SK-N-SH (cell line): ENCODE results near the gene INTU. TPM values are rescaled to one million over a fixed set of nuclear protein-coding genes. Genes with fewer than 3 reads are reported as not detected.

ENCODE experiments used
- CTCF ChIA-PET: fragments of 300-600, 350-600 bp; formaldehyde crosslinking; extraction: SDS; loops from one replicate; lab custom pipeline; 2021; lab: Yijun Ruan, JAX
- POLR2A ChIA-PET: fragments of 350-600 bp; sonication (Branson Sonifier 250); formaldehyde crosslinking; extraction: SDS; loops from one replicate; lab custom pipeline; 2020; ENCODE audit warnings: antibody characterized with exemption, inconsistent platforms; lab: Yijun Ruan, JAX
- DNase-seq: peaks from one replicate; pipeline ENCODE4 v3.0.0; 2012
- H2AFZ ChIP-seq: fragments of 200-600 bp; sonication (generic); 2 replicates; pipeline ENCODE4 v1.8.1; 2016; ENCODE audit warnings: antibody characterized with exemption, mild to moderate bottlenecking, low read depth
- H3F3A ChIP-seq: fragments of 200-600 bp; sonication (generic); replicated peaks from 2 replicates; pipeline ENCODE3; 2016; ENCODE audit warnings: antibody characterized with exemption, mild to moderate bottlenecking; ENCODE audit not compliant: insufficient read depth
- H3K27ac ChIP-seq, 2 experiments: fragments of 200-500 bp in 1 of 2; fragments of 200-600 bp in 1 of 2; sonication (Bioruptor generic) in 1 of 2; sonication (generic), shearing (Covaris generic) in 1 of 2; 2 replicates each; pipeline versions ENCODE4 v1.5.1 to v1.6.1; 2014 to 2016; ENCODE audit warnings: low read depth in 2 of 2, inconsistent platforms in 1 of 2, low read length in 1 of 2, mild to moderate bottlenecking in 1 of 2, mixed read lengths in 1 of 2
- H3K27me3 ChIP-seq: fragments of 200-600 bp; sonication (generic), shearing (Covaris generic); 2 replicates; pipeline ENCODE4 v1.6.1; 2016; ENCODE audit warnings: mixed run types; ENCODE audit not compliant: insufficient read depth
- H3K36me3 ChIP-seq, 2 experiments: fragments of 200-500 bp in 1 of 2; fragments of 200-600 bp in 1 of 2; sonication (Bioruptor generic) in 1 of 2; sonication (generic) in 1 of 2; replicated peaks in 1 of 2; 2 replicates each; pipeline versions ENCODE3 to v1.5.1; 2014 to 2016; ENCODE audit warnings: low read length in 1 of 2, mild to moderate bottlenecking in 1 of 2; ENCODE audit not compliant: insufficient read depth in 2 of 2, control insufficient read depth in 1 of 2
- H3K4me1 ChIP-seq, 2 experiments: fragments of 200-500 bp in 1 of 2; fragments of 200-600 bp in 1 of 2; sonication (Bioruptor generic) in 1 of 2; sonication (generic), shearing (Covaris generic) in 1 of 2; 2 replicates each; pipeline versions ENCODE4 v1.5.1 to v1.6.1; 2014 to 2016; ENCODE audit warnings: low read depth in 1 of 2, low read length in 1 of 2, mixed run types in 1 of 2; ENCODE audit not compliant: insufficient read depth in 2 of 2, control insufficient read depth in 1 of 2
- H3K4me2 ChIP-seq: fragments of 200-600 bp; sonication (generic), shearing (Covaris generic); 2 replicates; pipeline ENCODE4 v1.6.1; 2017; ENCODE audit warnings: mixed run types
- H3K4me3 ChIP-seq, 2 experiments: fragments of 200-500 bp in 1 of 2; fragments of 200-600 bp in 1 of 2; sonication (Bioruptor generic) in 1 of 2; sonication (generic), shearing (Covaris generic) in 1 of 2; 2 replicates each; pipeline versions ENCODE4 v1.5.1 to v1.8.1; 2014 to 2016; ENCODE audit warnings: low read depth in 2 of 2, inconsistent platforms in 1 of 2, low read length in 1 of 2, mild to moderate bottlenecking in 1 of 2, mixed read lengths in 1 of 2, moderate library complexity in 1 of 2
- H3K79me2 ChIP-seq: fragments of 200-600 bp; sonication (generic); 2 replicates; pipeline ENCODE4 v1.8.1; 2017; ENCODE audit warnings: mild to moderate bottlenecking; ENCODE audit not compliant: insufficient read depth
- H3K9ac ChIP-seq: fragments of 200-600 bp; sonication (generic); 2 replicates; pipeline ENCODE4 v1.6.1; 2017; ENCODE audit warnings: mixed run types
- H3K9me2 ChIP-seq: fragments of 200-600 bp; sonication (generic); 2 replicates; pipeline ENCODE4 v1.6.1; 2017; ENCODE audit warnings: mixed run types
- H3K9me3 ChIP-seq: fragments of 200-600 bp; sonication (generic); 2 replicates; pipeline ENCODE4 v1.6.1; 2017; ENCODE audit warnings: mixed run types, mild to moderate bottlenecking, moderate library complexity
- H4K20me1 ChIP-seq: fragments of 200-600 bp; sonication (generic); 2 replicates; pipeline ENCODE4 v1.6.1; 2017; ENCODE audit warnings: mild to moderate bottlenecking, mixed run types; ENCODE audit not compliant: insufficient read depth
- CHD2 ChIP-seq: fragments of 150-350 bp; IDR thresholded peaks from 2 replicates; pipeline ENCODE4 v1.6.1; 2018; ENCODE audit warnings: low read length; ENCODE audit not compliant: partially characterized antibody
- CTCF ChIP-seq: fragments of 200-600 bp; sonication (generic); IDR thresholded peaks from 2 replicates; pipeline ENCODE4 v1.6.1; 2017; ENCODE audit warnings: antibody characterized with exemption, mild to moderate bottlenecking, moderate library complexity
- EZH2phosphoT487 ChIP-seq: fragments of 200-600 bp; sonication (generic); IDR thresholded peaks from 2 replicates; pipeline ENCODE4 v1.6.1; 2017; ENCODE audit warnings: low read depth, mixed run types, mild to moderate bottlenecking, antibody characterized with exemption, moderate library complexity, borderline replicate concordance
- FOSL2 ChIP-seq: IDR thresholded peaks from 2 replicates; pipeline ENCODE4 v1.4.0; 2012; ENCODE audit warnings: low read depth, mild to moderate bottlenecking, moderate library complexity, borderline replicate concordance
- GABPA ChIP-seq: IDR thresholded peaks from 2 replicates; pipeline ENCODE4 v1.4.0; 2012; ENCODE audit warnings: low read depth, mild to moderate bottlenecking
- GATA2 ChIP-seq: sonication (generic); formaldehyde crosslinking; IDR thresholded peaks from 2 replicates; pipeline ENCODE4 v1.5.0; 2020; ENCODE audit warnings: mild to moderate bottlenecking, missing genetic modification reagents
- MAX ChIP-seq: IDR thresholded peaks from 2 replicates; pipeline ENCODE4 v1.4.0; 2012; ENCODE audit warnings: low read depth
- MXI1 ChIP-seq: IDR thresholded peaks from 2 replicates; pipeline ENCODE4 v1.6.1; 2012; ENCODE audit warnings: mild to moderate bottlenecking, low read depth, low read length, improper control_type of control experiment
- NFIC ChIP-seq: IDR thresholded peaks from 2 replicates; pipeline ENCODE4 v1.4.0; 2012; ENCODE audit warnings: borderline replicate concordance
- PBX3 ChIP-seq: IDR thresholded peaks from 2 replicates; pipeline ENCODE4; 2012
- RCOR1 ChIP-seq: fragments of 150-350 bp; IDR thresholded peaks from 2 replicates; pipeline ENCODE4 v1.6.1; 2017; ENCODE audit warnings: antibody characterized with exemption, low read length
- REST ChIP-seq: IDR thresholded peaks from 2 replicates; pipeline ENCODE4 v1.6.1; 2012; ENCODE audit warnings: mild to moderate bottlenecking, low read depth, low read length, moderate library complexity
- RXRA ChIP-seq: IDR thresholded peaks from 2 replicates; pipeline ENCODE4 v1.4.0; 2012; ENCODE audit warnings: low read depth, mild to moderate bottlenecking, borderline replicate concordance
- SMC3 ChIP-seq: IDR thresholded peaks from 2 replicates; pipeline ENCODE4 v1.6.1; 2012; ENCODE audit warnings: low read depth, low read length, improper control_type of control experiment
- TAF1 ChIP-seq: IDR thresholded peaks from 2 replicates; pipeline ENCODE4 v1.6.1; 2012; ENCODE audit warnings: low read depth, mild to moderate bottlenecking, low read length, moderate library complexity, borderline replicate concordance
- WGBS: methylation state at CpG from one replicate; pipeline ENCODE4 v1.1.6; 2017; ENCODE audit warnings: low lambda C conversion rate; 5-methylcytosine and 5-hydroxymethylcytosine counted together
- polyA plus RNA-seq, 3 experiments: library from polyadenylated mRNA; depleted of rRNA; stranded (reverse); fragments of >200 nt; gene quantifications; 2 replicates each; pipeline ENCODE4 v1.2.3, GENCODE V29; 2012

INTU gene
- polyA plus RNA-seq, 1 of the 3 experiments (the other 2 are of a cell fraction), result 3.3 TPM

GRCh38 chr4:127642169-127642568 lies 9.4 kb downstream of the INTU start:
- ChIA-PET POLR2A (no interaction called here), CTCF (interaction anchor here (0.9 kb wide), 1 partner anchor 90 kb away, joined by 3 read pairs; no protein-coding TSS in a partner anchor)
- TF ChIP-seq SMC3 (no peak), FOSL2 (0 out of 2 replicates have a peak, but pooled peaks have one; percentile 13), CHD2 (no peak)
- Histone ChIP-seq H2AFZ (no peak overlapping the region), H3K36me3 (peaks cover 12 to 16% of the 10 kb centered on the region in 2 experiments), H3K4me3 (no peak overlapping the region), H3K9ac (no peak overlapping the region), H3K9me2 (no peaks in the 10 kb centered on the region), H3F3A (no peaks in the 10 kb centered on the region), H3K9me3 (no peaks in the 10 kb centered on the region), H3K4me1 (no peaks in the 10 kb centered on the region; a peak in 1 of 4 replicates), H3K79me2 (peaks cover 4% of the 10 kb centered on the region; the same call in 1 of the 2 replicates), H3K4me2 (no peak overlapping the region), H4K20me1 (no peaks in the 10 kb centered on the region), H3K27me3 (no peaks in the 10 kb centered on the region), H3K27ac (no peak overlapping the region)
- no peak for DNase-seq

- no peaks in the 10 kb centered on the region for H3K79me2 ChIP-seq
- H3K9ac ChIP-seq, result no peak overlapping the region
- CTCF ChIA-PET, result no interaction called here
- H4K20me1 ChIP-seq, result no peaks in the 10 kb centered on the region
- H3K4me3 ChIP-seq, result no peak overlapping the region
- peaks cover 13 to 19% of the 10 kb centered on the region in 2 experiments for H3K36me3 ChIP-seq
- no peak overlapping the region for H3K4me2 ChIP-seq
- no peak for DNase-seq
- no peaks in the 10 kb centered on the region; a peak in 1 of 4 replicates for H3K4me1 ChIP-seq
- peaks cover 5% of the 10 kb centered on the region for H3F3A ChIP-seq
- H3K9me3 ChIP-seq, result no peaks in the 10 kb centered on the region
- TF ChIP-seq RCOR1, result no peak
- no peak for TF ChIP-seq MXI1
- TF ChIP-seq GATA2, result no peak
- no peak for TF ChIP-seq SMC3
- TF ChIP-seq FOSL2, result no peak
- no peak for TF ChIP-seq MAX
- no peak for TF ChIP-seq GABPA
- no peak for TF ChIP-seq EZH2phosphoT487
- no peaks in the 10 kb centered on the region for H3K9me2 ChIP-seq
- H2AFZ ChIP-seq, result no peak overlapping the region
- POLR2A ChIA-PET, result no interaction called here
- no peak overlapping the region for H3K27ac ChIP-seq
- no peaks in the 10 kb centered on the region for H3K27me3 ChIP-seq
- 97% methylated on average over 4 of the region's 4 CpGs for WGBS
Measured at GRCh38 chr4:127643791-127644190, 11.0 kb downstream of the INTU start.

- ChIA-PET CTCF (no interaction called here), POLR2A (no interaction called here)
- H3K79me2 ChIP-seq, result no peaks in the 10 kb centered on the region
- no peak overlapping the region for H2AFZ ChIP-seq
- H3K9ac ChIP-seq, result no peak overlapping the region
- no peak overlapping the region for H3K4me2 ChIP-seq
- no peaks in the 10 kb centered on the region for H3K27me3 ChIP-seq
- no peak overlapping the region for H3K27ac ChIP-seq
- no peak for DNase-seq
- H3K9me3 ChIP-seq, result no peaks in the 10 kb centered on the region; the same call in 1 of the 2 replicates
- peaks cover 5% of the 10 kb centered on the region for H3F3A ChIP-seq
- H3K4me1 ChIP-seq, result no peaks in the 10 kb centered on the region
- H3K4me3 ChIP-seq, result no peak overlapping the region
- 92% methylated on average over 3 of the region's 3 CpGs for WGBS
- H3K36me3 ChIP-seq, result peaks cover 19 to 22% of the 10 kb centered on the region in 2 experiments
- no peaks in the 10 kb centered on the region for H3K9me2 ChIP-seq
- no peaks in the 10 kb centered on the region for H4K20me1 ChIP-seq
- TF ChIP-seq TAF1, result no peak
- TF ChIP-seq NFIC, result no peak
- TF ChIP-seq REST, result no peak
- TF ChIP-seq CTCF, result no peak
- TF ChIP-seq GABPA, result no peak
- no peak for TF ChIP-seq GATA2
- TF ChIP-seq CHD2, result no peak
- TF ChIP-seq PBX3, result no peak
- TF ChIP-seq RXRA, result no peak
Measured at GRCh38 chr4:127648061-127648460, 15.3 kb downstream of the INTU start.
